ELF-1 (cell line): ENCODE results near the gene ZNF202.
"Not testable (repeated sequence)": the region's sequence is repeated elsewhere in the genome, so short reads cannot be mapped to it uniquely, and the experiment has no call there.

Experiments used
- DNase-seq: peaks from one replicate; pipeline ENCODE4 v3.0.0-alpha.2; 2016; ENCODE audit warnings: low read depth, low spot score

Gene ZNF202

DNA sequence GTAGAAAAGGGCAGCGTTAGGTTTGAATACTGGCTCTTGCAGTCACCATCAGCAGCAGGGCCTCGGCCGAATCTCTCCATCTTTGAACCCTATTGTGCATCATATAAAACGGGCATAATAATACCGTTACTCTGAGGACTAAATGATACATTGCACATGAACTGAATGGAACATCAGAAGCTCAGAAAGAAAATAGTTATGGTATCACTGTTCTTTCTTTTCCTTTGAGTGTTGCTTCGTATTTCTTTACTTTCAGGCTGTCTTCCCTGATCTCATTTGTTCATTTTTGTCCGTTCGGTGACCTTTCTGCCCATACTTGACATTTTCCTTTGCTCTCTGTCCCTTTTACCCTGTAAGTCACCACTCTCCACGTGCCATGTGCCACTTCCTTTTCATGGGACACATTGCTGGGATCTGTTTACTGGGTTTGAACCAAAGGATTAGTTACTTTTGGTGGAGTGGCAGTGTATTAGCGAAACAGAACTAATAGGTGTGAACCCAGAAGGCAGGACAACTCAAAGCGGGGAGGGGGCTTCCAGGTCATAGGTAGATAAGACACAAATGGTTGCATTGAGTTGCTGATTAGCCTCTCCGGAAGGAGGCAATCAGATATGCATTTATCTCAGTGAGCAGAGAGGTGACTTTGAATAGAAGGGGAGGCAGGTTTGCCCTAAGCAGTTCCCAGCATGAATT, 717 bp upstream of the ZNF202 start:
- peak; percentile 60 for DNase-seq

DNA sequence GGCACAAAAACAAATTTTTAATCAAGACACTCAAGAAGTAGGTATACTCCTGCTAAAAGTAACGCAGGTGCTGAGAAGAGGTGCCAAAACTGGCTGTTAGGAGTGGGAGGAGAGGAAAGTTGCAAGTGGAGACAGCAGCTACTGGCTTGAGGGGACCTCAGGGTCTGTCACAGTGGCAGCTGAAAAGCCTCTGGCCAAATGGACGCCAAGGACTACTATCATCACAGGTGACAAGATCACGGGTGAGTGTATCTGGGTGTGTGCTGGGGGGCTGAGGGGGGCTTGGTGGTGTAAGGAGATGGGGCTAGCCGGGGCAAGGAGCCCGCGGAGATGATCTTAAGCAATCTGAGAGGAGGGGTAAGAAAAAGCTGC, 687 bp downstream of the ZNF202 start:
- DNase-seq: no peak

GRCh38 chr11:123738374-123738773, 3.1 kb downstream of the ZNF202 start:
- DNase-seq: no peak

- DNase-seq: no peak
Measured at GRCh38 chr11:123736769-123737168, 4.7 kb downstream of the ZNF202 start.

DNA sequence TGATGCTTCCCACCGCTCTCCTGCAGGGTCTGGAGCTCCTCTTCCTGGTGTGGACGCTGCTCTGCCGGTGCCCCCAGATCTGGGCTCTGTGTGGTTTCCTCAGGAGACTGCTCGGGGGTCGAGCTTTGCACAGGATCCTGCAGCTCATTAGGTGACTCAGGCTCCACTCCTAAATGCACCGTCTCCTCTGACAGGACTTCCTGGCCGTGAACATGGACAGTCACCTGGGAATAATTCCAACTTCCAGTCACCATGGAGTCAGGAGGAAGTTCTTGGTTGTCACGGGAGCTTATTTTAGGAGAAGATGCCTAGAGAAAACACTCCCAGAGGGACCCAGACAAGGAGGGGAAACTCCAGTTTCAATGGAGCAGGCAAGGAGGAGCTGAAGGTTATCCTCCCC, 11.9 kb downstream of the ZNF202 start:
- no peak for DNase-seq

DNA sequence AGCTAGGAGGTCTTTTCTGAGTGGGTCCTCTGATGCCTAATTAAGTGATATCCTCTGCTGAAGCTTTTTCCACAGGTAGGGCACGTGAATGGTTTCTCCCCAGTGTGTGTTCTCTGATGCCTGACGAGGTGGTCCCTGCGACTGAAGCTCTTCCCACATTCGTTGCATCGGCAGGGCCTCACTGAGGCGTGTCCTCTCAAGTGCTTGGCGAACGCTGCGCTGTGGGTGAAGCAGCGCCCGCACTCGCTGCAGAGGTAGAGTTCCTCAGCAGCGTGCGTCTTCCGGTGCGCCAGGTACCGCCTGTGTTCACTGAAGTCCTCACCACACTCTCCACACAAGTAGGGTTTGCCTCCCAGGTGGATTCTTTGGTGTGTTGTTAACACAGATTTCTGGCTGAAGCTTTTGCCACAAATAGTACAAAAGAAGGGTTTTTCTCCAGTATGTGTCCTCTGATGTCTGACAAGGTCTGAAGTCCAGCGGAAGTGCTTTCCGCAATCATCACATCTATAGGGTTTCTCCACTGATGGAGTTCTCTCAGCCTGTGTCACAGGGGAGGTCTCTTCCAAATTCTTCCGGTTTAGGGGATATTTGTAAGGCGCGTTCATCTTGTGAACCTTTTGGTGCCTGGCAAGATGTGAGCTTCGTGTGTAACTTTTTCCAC, 15.3 kb downstream of the ZNF202 start:
- no peak for DNase-seq

- DNase-seq: no peak
Measured at GRCh38 chr11:123719452-123719851, 22.0 kb downstream of the ZNF202 start.

GRCh38 chr11:123718469-123718868, 23.0 kb downstream of the ZNF202 start:
- DNase-seq: no peak

GRCh38 chr11:123718063-123718462, 23.4 kb downstream of the ZNF202 start:
- DNase-seq: no peak

DNA sequence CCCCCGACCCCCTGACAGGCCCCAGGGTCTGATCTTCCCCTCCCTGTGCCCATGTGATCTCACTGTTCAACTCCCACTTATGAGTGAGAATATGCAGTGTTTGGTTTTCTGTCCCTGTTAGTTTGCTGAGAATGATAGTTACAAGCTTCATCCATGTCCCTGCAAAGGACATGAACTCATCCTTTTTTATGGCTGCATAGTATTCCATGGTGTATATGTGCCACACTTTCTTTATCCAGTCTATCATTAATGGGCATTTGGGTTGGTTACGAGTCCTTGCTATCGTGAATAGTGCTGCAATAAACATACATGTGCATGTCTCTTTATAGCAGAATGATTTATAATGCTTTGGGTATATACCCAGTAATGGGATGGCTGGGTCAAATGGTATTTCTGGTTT, 28.8 kb downstream of the ZNF202 start:
- DNase-seq: not testable (repeated sequence)

DNA sequence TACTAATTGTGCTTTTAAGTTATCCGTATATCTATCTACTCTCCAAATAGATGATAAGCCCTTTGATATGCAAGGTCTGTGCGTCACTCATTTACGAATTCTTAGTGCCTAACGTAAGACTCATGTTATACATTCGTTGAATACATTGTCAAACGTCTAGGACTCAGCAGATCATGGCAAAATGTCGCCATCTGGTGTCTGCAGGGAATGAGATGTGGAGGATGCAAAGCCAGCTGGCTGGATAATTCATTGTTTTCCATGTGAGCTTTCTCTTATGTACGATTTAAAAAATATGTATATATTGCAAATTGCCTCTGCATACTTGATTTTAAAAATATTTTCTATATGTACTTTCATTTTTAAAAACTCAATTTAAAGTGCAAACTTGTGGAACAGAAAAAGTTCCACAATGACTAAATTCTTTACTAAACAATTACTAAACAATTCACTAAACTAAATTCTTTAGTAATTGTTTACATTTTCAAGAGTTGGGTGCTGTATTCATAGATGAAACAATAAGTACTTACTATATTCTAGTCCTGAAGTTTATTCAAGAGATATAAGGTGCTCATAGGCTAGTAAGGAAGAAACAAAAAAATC, 33.8 kb downstream of the ZNF202 start:
- peak; percentile 42 for DNase-seq

DNA sequence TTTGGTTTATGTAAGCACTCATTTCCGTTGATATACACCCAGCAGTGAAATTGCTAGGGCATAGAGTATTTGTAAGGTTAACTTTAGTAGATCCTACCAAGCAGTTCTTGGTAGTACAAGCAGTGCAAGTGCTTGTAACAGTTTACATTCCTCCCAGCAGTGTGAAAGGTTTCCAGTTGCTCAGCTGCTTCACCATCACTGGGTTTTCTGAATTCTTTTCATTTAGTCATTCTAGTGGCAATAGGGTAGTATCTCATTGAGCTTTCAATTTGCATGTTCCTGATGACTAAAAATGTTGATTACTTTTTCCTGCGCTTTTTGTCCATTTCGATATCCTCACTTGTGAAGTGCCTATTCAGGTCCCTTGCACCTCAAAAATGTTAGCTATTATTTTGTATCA, 34.3 kb downstream of the ZNF202 start:
- no peak for DNase-seq

- no peak for DNase-seq
Measured at GRCh38 chr11:123704341-123704740, 37.1 kb downstream of the ZNF202 start.

DNA sequence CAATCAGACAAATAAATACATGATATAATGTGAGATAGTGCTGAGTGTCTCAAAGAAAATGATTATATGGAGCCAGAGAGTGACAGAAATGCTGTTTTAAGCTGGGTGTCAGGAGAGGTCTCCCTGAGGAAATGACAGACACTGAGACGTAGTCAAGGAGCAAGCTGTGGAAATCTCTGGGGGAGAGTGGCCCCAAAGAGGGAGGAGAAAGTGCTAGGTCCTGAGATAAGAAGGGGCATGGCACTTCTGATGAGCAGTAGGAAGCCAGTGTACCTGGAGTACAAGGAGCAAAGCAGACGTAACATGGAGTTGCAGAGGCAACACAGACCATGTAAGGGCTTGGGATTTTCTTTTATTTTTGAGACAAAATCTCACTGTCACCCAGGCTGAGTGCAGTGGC, 38.8 kb downstream of the ZNF202 start:
- DNase-seq: no peak

DNA sequence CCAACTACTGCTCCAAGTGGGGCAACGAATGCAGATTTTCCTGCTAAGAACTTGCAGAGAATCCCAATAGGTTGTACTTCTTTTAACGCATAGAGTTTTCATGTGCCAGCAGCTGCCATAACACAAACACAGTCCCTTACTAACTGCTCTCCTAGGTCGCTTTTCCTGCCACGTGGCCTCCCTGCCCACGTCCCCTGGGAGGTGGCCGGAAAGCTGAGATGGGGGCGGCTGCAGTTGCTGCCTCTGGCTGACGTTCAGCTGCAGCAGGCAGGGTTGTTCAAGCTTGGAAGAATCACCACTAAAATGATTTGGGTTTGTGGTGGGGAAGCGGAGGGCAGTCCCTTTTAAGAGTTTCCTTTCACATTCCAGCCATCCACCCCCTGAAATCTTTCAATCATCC, 39.3 kb downstream of the ZNF202 start:
- no peak for DNase-seq

GRCh38 chr11:123700772-123701171, 40.7 kb downstream of the ZNF202 start:
- DNase-seq: no peak

DNA sequence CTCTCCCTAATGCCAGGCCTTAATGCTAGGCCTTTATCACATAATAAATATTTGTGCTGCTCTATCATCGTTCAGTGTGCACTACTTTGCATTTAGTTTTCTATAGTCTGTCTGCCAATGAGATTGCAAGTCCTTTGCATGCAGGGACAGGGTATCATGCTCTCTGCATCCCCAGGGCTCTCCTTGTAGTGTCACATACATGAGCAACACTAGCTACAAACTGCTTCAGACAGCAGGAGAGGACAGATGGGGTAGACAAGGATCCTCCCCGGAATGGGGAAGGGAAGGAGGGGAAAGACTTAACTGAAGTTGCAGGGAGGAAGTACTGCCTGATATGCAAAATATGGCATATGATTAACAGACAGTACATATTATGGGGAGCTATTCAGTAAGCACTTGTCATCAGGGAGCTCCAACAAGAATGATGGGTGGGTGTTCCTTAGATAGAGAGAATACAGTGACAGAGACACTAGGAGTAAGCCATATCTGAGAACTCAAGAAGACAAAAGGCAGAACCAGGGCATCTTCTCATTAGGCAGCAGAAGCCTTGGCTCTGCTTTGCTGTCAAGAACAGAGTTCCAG, 42.8 kb downstream of the ZNF202 start:
- DNase-seq: no peak

DNA sequence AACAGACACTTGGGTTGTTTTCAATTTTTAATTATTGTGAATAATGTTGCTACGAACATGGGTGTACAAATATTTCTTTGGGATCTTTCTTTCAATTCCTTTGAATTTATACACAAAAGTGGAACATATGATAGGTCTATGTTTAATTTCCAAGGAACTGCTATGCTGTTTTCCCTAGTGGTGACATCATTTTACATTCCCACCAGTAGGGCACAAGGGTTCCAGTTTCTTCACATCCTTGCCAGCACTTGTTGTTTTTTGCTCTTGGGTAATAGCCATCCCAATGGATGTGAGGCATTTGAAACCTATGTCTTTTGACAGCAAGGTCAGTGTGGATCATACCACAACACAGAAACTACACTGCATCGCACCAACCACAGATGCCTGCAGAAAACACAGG, 45.3 kb downstream of the ZNF202 start:
- no peak for DNase-seq

DNA sequence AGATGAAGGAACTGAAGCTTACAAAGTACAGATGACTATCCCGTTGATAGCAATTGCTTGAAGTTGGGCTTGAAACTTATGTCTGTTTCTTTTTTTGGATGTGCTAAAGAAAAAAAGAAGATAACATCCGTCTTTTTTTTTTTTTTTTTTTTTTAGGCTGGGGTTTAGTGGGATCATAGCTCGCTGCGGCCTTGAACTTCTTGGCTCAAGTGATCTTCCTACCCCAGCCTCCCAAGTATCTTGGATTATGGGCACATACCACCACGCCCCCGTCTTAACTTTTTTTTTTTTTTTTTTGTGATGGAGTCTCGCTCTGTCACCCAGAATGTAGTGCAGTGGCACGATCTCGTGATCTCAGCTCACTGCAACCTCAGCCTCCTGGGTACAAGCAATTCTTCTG, 46.2 kb downstream of the ZNF202 start:
- no peak for DNase-seq

GRCh38 chr11:123694551-123694950, 46.9 kb downstream of the ZNF202 start:
- no peak for DNase-seq

- DNase-seq: no peak
Measured at GRCh38 chr11:123692961-123693360, 48.5 kb downstream of the ZNF202 start.

DNA sequence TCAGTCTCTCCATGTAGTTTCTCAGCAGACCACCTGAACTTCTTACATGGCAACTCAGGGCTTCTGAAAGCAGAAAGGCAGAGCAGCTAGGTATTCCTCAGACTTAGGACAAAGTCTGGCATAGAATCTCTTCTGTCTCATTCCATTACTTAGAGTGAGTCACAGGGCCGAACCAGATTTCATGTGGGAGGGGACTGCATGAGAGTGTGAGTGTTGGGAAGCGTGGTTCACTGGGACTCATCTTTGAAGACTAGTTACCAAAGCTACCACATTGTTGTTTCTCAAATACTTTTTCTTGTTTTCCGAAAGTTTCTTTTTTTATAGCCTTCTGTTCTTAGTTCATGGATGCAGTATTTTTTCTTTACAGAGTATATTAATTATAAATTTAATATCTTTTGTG, 51.0 kb downstream of the ZNF202 start:
- DNase-seq: no peak

GRCh38 chr11:123684601-123685000, 56.9 kb downstream of the ZNF202 start:
- no peak for DNase-seq
